Measurements from ENCODE around the gene ELF3. TPM values are rescaled to one million over a fixed set of nuclear protein-coding genes. Genes with fewer than 3 reads are reported as not detected.
"Not testable (repeated sequence)": the region's sequence is repeated elsewhere in the genome, so short reads cannot be mapped to it uniquely, and the experiment has no call there.

Gene ELF3
- total RNA-seq (1 to 10 TPM in 4 of 7 donors, under 1 TPM in 3; 0.43 to 2.9 (median 1.2) TPM), polyA plus RNA-seq (1 to 10 TPM in 1 of 3 donors, under 1 TPM in 2; 0.24 to 3.4 (median 0.96) TPM)
- long read RNA-seq, donor 1 = 0 reads
- long read RNA-seq, donor 2, full-length matches to known transcripts = 3 of 3 reads
- long read RNA-seq, donor 2, partial matches to known transcripts = 0 of 3 reads
- long read RNA-seq, donor 2, other reads (novel, unspliced or antisense) = 0 of 3 reads

- TF ChIP-seq POLR2AphosphoS5 (IDR thresholded peaks at IDR 0.05) = peak in 1 of 3 donors; percentile 13
- no peak for TF ChIP-seq CTCF (IDR thresholded peaks at IDR 0.05 in 8 of 11, conservative IDR thresholded peaks at IDR 0.05 in 3 of 11)
- no peak for TF ChIP-seq POLR2A (IDR thresholded peaks at IDR 0.05)
- Histone ChIP-seq H3K4me1 (peaks cover 0 to 9% (median 0%) of the 10 kb centered on the region in 6 donors), H3K27ac (no peak within 1 kb of the TSS), H3K36me3 (peaks cover 0 to 54% (median 20%) of the 10 kb centered on the region in 6 donors), H3K4me3 (no peak within 1 kb of the TSS), H3K27me3 (replicated peaks in 1 of 7) (no peaks in the 10 kb centered on the region), H3K9me3 (no peaks in the 10 kb centered on the region)
- intact Hi-C loops (cut with DNase I; ENCODE audit: low total_unique reads) = no loop called here
- 84 to 90% (median 86%) methylated on average over 20 to 24 of the region's 24 CpGs for WGBS, 5 donors
- DNase-seq = peak; percentile 61
These were observed at the start of gene ELF3 for GRCh38 chr1:202010180-202011015. Gene ELF3, plus strand, starts transcription at chr1:202010587. Its CDS starts 550 bp downstream, at chr1:202011137.

GRCh38 chr1:201962382-201962781 is 48.0 kb upstream of the ELF3 start:
- WGBS, 5 donors = 92 to 96% (median 95%) methylated on average over 10 of the region's 10 CpGs
- DNase-seq; H3K4me3 ChIP-seq; H3K27ac ChIP-seq; H3K27me3 ChIP-seq (replicated peaks in 1 of 7); H3K4me1 ChIP-seq; H3K9me3 ChIP-seq; intact Hi-C loops (cut with DNase I; ENCODE audit: low total_unique reads): not testable (repeated sequence)
- peaks cover 7 to 99% (median 96%) of the 10 kb centered on the region in 6 donors for H3K36me3 ChIP-seq

- no peak for TF ChIP-seq POLR2AphosphoS5 (IDR thresholded peaks at IDR 0.05)
- TF ChIP-seq CTCF (IDR thresholded peaks at IDR 0.05 in 8 of 11, conservative IDR thresholded peaks at IDR 0.05 in 3 of 11) = no peak
- no peak for TF ChIP-seq POLR2A (IDR thresholded peaks at IDR 0.05)
- no peak overlapping the region for H3K4me3 ChIP-seq
- no peaks in the 10 kb centered on the region for H3K27me3 ChIP-seq (replicated peaks in 1 of 7)
- H3K9me3 ChIP-seq = no peaks in the 10 kb centered on the region
- intact Hi-C loops (cut with DNase I; ENCODE audit: low total_unique reads) = no loop called here
- no peak for DNase-seq
- H3K4me1 ChIP-seq = no peaks in the 10 kb centered on the region
- H3K36me3 ChIP-seq = peaks cover 2 to 99% (median 95%) of the 10 kb centered on the region in 6 donors
- H3K27ac ChIP-seq = no peak overlapping the region
- 88 to 92% (median 90%) methylated on average over 1 of the region's 1 CpG for WGBS, 5 donors
These were observed 46.1 kb upstream of the ELF3 start for GRCh38 chr1:201964261-201964660.

- TF ChIP-seq POLR2A (IDR thresholded peaks at IDR 0.05) (no peak), POLR2AphosphoS5 (IDR thresholded peaks at IDR 0.05) (no peak), CTCF (IDR thresholded peaks at IDR 0.05 in 8 of 11, conservative IDR thresholded peaks at IDR 0.05 in 3 of 11) (no peak)
- no peak for DNase-seq
- no peaks in the 10 kb centered on the region for H3K4me1 ChIP-seq
- no peaks in the 10 kb centered on the region for H3K27me3 ChIP-seq (replicated peaks in 1 of 7)
- no peak overlapping the region for H3K4me3 ChIP-seq
- intact Hi-C loops (cut with DNase I; ENCODE audit: low total_unique reads) = no loop called here
- H3K27ac ChIP-seq = no peak overlapping the region
- 86 to 91% (median 88%) methylated on average over 5 of the region's 5 CpGs for WGBS, 5 donors
- peaks cover 2 to 100% (median 95%) of the 10 kb centered on the region in 6 donors for H3K36me3 ChIP-seq
- H3K9me3 ChIP-seq = no peaks in the 10 kb centered on the region
These were observed 44.2 kb upstream of the ELF3 start for GRCh38 chr1:201966171-201966570.
